Skin epidermis (tissue), 12 donors: Measurements from ENCODE around the gene ELL.
A peak's percentile ranks its signal among the peaks of the same experiment; 100 is the strongest.

Experiments used
- H3K27ac ChIP-seq, 21 experiments: fragments of 200-600 bp; sonication (generic) in 11 of 21; one replicate each; pipeline ENCODE4 v1.5.0; 2020; ENCODE audit warnings: mild to moderate bottlenecking in 3 of 21, inconsistent platforms in 2 of 21, moderate library complexity in 2 of 21
- H3K4me3 ChIP-seq, 7 experiments: fragments of 200-600 bp; sonication (generic) in 2 of 7; one replicate each; pipeline ENCODE4 v1.5.0; 2020; ENCODE audit warnings: inconsistent platforms in 2 of 7, mild to moderate bottlenecking in 2 of 7, moderate library complexity in 1 of 7

Gene ELL

GRCh38 chr19:18507727-18508440 is 14.0 kb downstream of the ELL start:
- H3K27ac ChIP-seq: peak overlapping the region in 14 of 21 experiments; percentile 1 to 78 (median 33)
- H3K4me3 ChIP-seq: no peak overlapping the region

GRCh38 chr19:18507021-18507726 is 14.7 kb downstream of the ELL start:
- peak overlapping the region in 14 of 21 experiments; percentile 1 to 78 (median 33) for H3K27ac ChIP-seq
- no peak overlapping the region for H3K4me3 ChIP-seq

GRCh38 chr19:18506101-18506930 is 15.6 kb downstream of the ELL start:
- Histone ChIP-seq H3K4me3 (no peak overlapping the region), H3K27ac (peak overlapping the region in 18 of 21 experiments; percentile 0 to 78 (median 37))

- Histone ChIP-seq H3K4me3 (no peak overlapping the region), H3K27ac (peak overlapping the region in 11 of 21 experiments; percentile 7 to 78 (median 28))
Observed at GRCh38 chr19:18504886-18505610, 16.8 kb downstream of the ELL start.

GRCh38 chr19:18503971-18504885 is 17.6 kb downstream of the ELL start:
- peak overlapping the region in 12 of 21 experiments; percentile 11 to 78 (median 50) for H3K27ac ChIP-seq
- no peak overlapping the region for H3K4me3 ChIP-seq

- H3K27ac ChIP-seq: peak overlapping the region in 16 of 21 experiments; percentile 8 to 78 (median 50)
Observed at GRCh38 chr19:18503337-18503970, 18.4 kb downstream of the ELL start.

GRCh38 chr19:18502638-18503294 is 19.1 kb downstream of the ELL start:
- no peak overlapping the region for H3K4me3 ChIP-seq

More at GRCh38 chr19:18503337-18503970, 18.4 kb downstream of the ELL start:
- H3K4me3 ChIP-seq: no peak overlapping the region

GRCh38 chr19:18502246-18502637 is 19.6 kb downstream of the ELL start:
- Histone ChIP-seq H3K4me3 (no peak overlapping the region), H3K27ac (peak overlapping the region in 14 of 21 experiments; percentile 7 to 78 (median 52))

More at GRCh38 chr19:18502638-18503294, 19.1 kb downstream of the ELL start:
- peak overlapping the region in 17 of 21 experiments; percentile 1 to 78 (median 50) for H3K27ac ChIP-seq

- H3K4me3 ChIP-seq: no peak overlapping the region
- peak overlapping the region in 14 of 21 experiments; percentile 7 to 78 (median 53) for H3K27ac ChIP-seq
Observed at GRCh38 chr19:18501832-18502231, 20.0 kb downstream of the ELL start.

GRCh38 chr19:18501351-18501750 is 20.5 kb downstream of the ELL start:
- Histone ChIP-seq H3K4me3 (no peak overlapping the region), H3K27ac (peak overlapping the region in 15 of 21 experiments; percentile 4 to 78 (median 48))

GRCh38 chr19:18500799-18501198 is 21.1 kb downstream of the ELL start:
- Histone ChIP-seq H3K27ac (peak overlapping the region in 13 of 21 experiments; percentile 4 to 78 (median 39)), H3K4me3 (no peak overlapping the region)

- Histone ChIP-seq H3K4me3 (no peak overlapping the region), H3K27ac (peak overlapping the region in 7 of 21 experiments; percentile 9 to 75 (median 48))
Observed at GRCh38 chr19:18500376-18500775, 21.5 kb downstream of the ELL start.

- H3K27ac ChIP-seq: peak overlapping the region in 10 of 21 experiments; percentile 12 to 55 (median 37)
- H3K4me3 ChIP-seq: no peak overlapping the region
Observed at GRCh38 chr19:18499055-18499775, 22.7 kb downstream of the ELL start.

- no peak overlapping the region for H3K4me3 ChIP-seq
- peak overlapping the region in 8 of 21 experiments; percentile 22 to 86 (median 70) for H3K27ac ChIP-seq
Observed at GRCh38 chr19:18496980-18497256, 25.0 kb downstream of the ELL start.

- peak overlapping the region in 19 of 21 experiments; percentile 3 to 86 (median 57) for H3K27ac ChIP-seq
- H3K4me3 ChIP-seq: no peak overlapping the region
Observed at GRCh38 chr19:18496167-18496979, 25.5 kb downstream of the ELL start.
